ENCODE measurements around the gene NCOA7.
"Not testable (repeated sequence)": the region's sequence is repeated elsewhere in the genome, so short reads cannot be mapped to it uniquely, and the experiment has no call there.

Gene NCOA7

DNA sequence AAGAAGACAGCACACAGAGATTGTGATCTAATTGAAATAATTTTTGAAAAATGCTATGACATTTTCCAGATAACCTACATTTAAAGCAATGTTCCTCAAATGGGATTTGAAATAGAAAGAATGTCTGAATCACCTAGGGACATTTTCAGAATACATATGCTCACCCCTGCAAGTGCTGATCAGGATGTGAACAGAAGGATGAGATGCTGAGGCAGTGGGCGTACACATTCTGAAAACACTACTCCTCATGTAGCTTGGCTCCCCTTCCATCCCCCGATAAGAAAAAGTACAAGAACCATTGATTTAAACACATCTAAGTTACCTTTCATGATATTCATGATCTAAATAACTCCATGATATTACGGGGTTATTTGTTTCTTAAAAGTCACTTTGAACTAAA, 136.0 kb downstream of the NCOA7 start:
- DNase-seq, result no peak

DNA sequence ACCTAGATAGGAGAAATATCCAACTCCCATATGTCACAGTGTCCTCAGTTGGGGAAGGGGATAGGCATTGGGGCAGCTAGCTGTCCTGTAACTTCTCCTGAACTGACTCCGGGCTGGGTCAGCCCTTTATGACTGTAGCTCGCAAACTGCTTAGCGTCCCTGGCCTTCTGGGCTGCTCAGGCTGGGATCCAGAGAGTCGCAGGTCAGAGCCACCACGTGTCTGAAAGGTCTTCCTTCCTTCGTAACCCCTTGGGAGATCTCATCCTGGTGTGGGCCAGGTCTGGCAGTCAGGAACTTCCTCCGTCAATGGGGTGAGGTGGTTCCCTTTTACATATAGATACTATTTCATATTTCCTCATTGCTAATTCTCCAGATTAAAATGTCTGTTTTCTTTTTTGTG, 137.0 kb downstream of the NCOA7 start:
- DNase-seq, result no peak

DNA sequence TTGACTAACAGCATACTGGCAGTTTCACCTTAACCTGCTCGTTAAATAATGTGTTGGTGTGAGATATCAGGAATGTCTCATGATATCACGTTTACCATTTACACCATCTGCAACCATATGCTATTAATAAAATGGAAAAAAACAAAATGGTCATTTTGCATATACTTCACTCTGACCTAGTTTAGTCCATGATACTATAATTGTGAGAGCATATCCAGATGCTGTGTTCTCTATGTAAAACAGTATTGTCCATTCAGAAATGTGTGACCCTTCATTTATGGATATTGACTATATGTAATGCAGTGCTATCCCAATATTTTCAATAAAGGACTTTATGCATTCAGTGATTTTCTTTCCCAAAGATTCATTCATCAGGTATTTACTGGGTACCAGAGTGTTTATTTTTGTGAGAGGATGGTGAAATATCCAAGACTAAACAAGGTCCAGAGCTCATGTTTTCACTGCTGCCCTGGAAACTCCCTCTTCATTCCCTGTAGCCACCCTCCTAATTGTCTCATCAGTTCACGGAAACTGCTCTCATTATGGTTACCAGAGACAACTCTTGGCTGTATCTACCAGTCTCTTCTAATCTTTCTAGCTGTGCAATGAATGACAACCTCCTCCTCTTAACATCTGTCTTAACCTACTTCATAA, 140.1 kb downstream of the NCOA7 start:
- DNase-seq, result no peak

DNA sequence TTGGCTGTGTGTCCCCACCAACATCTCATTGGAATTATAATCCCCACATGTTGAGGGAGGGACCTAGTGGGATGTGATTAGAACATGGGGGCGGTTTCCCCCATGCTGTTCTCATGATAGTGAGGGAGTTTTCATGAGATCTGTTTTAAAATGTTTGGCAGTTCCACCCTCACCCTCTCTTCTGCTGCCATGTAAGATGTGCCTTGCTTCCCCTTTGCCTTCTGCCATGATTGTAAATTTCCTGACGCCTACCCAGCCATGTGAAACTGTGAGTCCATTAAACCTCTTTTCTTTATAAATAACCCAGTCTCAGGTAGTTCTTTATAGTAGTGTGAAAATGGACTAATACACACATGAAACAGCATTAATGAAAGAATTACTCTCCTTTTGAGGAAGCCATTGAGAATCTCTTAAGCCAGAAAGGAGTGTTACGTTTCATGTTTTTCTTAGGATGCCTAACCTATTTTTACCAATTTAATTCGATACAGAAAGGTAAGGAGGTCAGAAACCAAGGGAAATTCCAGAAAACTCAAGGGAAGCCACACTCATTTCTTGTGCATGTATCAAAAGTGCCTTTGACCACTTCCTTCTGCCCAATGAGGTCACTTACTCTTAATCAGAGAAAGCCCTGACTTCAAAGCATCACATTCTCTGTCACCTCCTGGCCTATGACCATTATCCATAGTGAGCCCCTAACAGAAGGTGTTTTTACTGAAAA, 141.1 kb downstream of the NCOA7 start:
- no peak for DNase-seq

DNA sequence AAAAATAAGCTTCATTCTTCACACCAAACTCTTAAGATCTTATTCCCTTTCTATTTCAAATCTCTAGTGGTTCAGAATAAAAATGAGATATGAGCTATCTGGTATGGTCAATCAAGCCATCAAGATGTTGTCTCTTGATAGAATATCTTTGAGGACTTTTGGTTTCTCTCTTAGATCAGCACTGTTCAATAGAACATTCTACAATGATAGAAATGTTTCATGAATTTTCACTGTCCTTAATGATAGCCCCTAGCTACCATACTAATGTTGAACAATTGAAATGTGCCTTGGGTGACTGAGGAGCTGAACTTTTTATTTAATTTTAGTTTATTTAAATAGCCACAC, 141.7 kb downstream of the NCOA7 start:
- no peak for DNase-seq

- not testable (repeated sequence) for DNase-seq
Measured at GRCh38 chr6:125935520-125935919, 144.8 kb downstream of the NCOA7 start.

- no peak for DNase-seq
Measured at GRCh38 chr6:125939026-125939425, 148.3 kb downstream of the NCOA7 start.

DNA sequence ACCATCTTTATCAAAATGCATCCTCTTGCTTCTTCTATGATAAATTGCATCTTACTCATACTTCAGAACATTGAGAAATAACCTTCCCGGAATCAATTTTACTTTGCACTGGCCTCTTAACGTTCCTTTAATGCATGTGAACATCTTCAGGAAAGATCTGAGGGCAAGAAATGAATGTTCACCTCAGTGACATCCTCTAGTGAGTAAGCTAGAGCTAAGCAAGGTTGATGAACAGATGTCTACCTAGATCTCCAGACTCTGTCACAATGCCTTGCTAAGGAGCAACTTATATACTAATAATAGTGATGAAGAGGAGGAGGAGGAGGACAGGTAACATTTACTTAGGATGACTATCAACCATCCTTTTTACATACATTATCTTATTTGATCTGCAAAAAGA, 149.0 kb downstream of the NCOA7 start:
- DNase-seq, result no peak

- no peak for DNase-seq
Measured at GRCh38 chr6:125940247-125941041, 149.7 kb downstream of the NCOA7 start.

DNA sequence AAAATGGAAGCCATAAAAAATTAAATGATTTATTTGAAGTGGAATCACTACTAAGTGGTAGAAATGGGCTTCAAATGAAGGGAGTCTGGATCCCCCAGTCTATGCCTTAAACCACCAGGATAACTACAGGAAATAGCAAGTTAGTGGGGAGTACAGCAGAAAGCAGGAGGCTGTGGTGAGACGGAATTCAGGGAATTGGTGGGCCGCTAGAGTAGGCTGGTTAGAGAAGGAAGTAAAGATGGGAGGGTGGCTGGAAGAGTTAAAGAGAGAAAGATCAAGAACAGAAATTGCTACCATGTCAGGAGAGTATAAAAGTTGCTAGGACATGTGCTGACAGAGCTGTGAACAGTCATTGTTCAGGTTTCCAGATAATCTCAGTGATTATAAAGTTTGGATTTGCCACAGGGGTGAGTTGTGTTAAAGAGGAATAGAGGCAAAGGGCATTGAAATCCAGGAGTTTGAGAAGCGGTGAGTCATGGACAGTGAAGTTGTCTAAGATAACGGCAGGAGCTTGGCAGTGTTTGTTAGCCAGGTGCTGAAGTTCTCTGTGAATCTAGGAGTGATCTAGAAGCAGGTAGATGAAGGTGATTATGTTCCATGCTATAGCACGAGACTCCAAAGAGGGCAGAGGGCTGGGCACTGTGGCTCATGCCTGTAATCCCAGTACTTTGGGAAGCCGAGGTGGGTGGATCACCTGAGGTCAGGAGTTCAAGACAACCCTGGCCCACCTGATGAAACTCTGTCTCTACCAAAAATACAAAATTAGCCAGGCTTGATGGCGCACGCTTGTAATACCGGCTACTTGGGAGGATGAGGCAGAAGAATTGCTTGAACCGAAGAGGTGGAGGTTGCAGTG, 152.1 kb downstream of the NCOA7 start:
- DNase-seq, result no peak

DNA sequence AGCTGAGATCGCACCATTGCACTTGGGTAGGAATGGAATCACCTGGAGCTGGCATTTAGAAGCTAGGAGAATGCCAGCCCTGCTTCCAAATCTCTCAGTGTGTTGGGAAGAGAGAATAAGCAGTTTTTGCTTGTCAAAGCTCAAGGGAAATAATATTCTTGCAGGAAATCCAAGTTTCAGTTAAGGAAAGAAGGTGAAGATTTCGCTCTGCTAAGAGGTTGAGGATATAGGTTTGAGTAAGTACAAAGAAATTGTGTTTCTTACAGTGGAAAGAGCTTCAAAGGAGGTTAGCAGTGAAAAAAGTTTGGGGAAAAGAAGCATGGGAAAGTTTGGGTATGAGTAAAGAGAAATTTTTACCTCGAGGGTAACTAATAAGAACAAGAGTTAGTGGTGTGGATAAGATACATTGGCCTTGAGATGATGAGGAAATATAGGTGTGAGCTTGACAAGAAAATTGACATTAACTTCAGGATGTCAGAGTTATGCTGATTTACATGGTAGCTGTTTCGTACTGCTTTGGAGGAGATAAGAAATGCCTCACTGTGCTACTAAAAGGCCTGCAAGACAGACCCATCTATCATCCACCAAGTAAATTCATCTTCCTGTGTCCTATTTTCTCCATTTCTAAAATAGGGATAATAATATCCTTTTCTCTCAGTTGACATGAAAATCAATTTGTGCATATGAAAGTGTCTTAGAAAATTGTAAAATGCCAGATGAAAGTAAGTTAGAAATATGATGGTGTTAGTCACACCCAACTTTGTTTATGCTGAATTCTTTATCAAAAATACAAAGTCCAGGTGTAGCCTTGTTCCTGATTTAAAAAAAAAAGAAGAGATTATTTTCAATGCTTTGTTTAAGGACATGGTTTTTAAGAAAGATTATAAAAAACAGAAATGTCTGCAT, 153.0 kb downstream of the NCOA7 start:
- no peak for DNase-seq

GRCh38 chr6:125944434-125944816, 153.7 kb downstream of the NCOA7 start:
- no peak for DNase-seq

DNA sequence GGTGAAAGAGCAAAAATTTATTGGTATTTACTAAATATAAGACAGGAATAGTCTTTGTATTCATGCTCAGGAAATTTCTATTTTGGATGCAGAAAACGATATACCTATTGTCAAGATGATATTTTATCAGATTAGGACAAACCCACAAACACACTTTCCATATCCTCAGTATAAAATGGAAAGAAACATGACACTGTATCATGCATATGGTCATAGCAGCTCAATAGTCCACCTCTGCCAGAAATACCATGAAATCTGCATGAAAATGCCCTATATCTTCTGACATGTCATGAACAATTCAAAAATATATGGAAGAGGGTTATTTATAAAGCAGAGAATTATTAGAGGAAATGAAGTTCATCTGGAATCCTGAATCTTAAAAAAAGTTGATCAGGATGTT, 154.1 kb downstream of the NCOA7 start:
- no peak for DNase-seq

DNA sequence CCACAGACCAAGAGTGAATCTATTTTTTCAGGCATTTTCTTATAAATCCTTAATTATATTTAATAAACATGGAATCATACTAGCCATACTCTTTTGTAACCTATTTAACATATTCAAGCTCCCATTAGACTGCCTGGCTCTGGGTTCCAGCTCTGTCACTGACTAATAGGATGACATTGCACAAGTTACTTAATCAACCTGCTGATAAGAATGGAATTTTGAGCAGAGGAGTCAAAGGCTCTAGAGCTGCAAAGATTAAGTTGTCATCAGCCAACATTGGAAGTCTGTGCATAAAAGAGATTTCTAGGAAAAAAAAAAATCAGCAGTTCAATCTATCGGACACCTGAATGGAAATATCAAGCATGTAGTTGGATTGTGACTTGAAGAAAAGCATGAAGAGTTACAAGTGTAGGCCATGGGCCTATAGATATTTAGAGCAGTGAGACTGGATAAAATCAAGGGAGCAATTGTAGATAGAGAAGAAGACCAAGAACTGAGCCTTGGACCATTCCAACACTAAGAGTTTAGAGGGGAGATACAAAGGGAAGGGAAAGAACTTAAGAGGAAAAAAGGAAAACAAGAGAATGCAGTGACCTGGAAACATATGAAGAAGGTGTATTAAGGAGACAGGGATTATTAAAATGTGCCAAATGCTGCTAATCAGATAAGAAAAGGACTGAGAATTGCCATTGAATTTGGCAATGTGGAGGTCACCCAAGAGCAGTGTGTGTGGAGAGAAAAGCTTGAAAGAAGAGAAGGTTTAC, 154.8 kb downstream of the NCOA7 start:
- DNase-seq, result no peak

GRCh38 chr6:125947615-125948014, 156.9 kb downstream of the NCOA7 start:
- no peak for DNase-seq

DNA sequence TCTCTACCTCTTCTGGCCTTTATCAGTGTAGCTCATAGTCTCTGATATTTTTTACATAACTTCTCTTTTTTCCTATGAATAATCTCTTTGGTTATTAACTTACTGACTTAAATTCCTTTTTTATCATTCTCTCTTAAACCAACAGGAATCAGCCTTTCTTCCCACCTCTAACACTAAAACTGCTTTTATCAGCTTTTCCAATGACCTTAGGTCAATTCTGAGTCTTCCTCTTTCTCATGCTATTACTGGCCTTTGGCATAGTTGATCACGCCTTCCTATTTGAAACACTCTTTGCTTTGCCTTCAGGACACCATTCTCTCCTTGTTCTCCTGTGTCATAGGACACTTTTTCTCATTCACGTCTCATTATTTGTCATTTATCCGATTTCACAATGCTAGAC, 157.7 kb downstream of the NCOA7 start:
- DNase-seq, result no peak

GRCh38 chr6:125949069-125949468, 158.3 kb downstream of the NCOA7 start:
- DNase-seq, result no peak

DNA sequence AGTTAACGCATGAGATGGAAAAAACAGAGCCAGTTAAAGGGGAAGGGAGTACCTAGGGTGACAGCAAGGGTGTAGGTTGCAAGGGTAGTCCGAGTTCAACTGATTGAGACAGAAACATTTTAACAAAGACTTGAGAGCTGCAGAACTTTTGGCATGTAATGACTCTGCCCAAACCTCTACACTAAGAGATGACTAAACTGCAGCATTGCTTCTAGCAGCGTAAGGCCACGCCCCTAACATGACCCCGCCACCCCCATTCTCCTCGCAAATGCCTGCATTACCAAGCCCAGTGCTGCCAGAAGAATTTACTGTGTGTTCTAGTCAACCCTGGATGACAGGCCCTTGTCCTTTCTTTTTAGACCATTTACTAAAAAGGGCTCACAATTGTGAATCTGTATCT, 159.5 kb downstream of the NCOA7 start:
- DNase-seq, result no peak

DNA sequence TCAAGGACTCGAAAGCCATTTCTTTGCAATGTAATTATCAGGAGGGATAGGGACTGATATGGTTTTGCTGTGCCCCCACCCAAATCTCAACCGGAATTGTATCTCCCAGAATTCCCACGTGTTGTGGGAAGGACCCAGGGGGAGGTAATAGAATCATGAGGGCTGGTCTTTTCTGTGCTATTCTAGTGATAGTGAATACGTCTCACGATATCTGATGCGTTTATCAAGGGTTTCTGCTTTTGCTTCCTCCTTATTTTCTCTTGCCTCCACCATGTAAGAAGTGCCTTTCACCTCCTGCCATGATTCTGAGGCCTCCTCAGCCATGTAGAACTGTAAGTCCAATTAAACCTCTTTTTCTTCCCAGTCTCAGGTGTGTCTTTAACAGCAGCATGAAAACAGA, 160.0 kb downstream of the NCOA7 start:
- DNase-seq, result not testable (repeated sequence)

- no peak for DNase-seq
Measured at GRCh38 chr6:125951323-125951722, 160.6 kb downstream of the NCOA7 start.
